Ishikawa (cell line): ENCODE results near the gene GTF3C6.

Source experiments
- EP300 ChIP-seq: IDR thresholded peaks from 2 replicates; pipeline ENCODE4 v1.6.1; 2012; ENCODE audit warnings: borderline replicate concordance
- TAF1 ChIP-seq: IDR thresholded peaks from 2 replicates; pipeline ENCODE4 v1.6.1; 2012; ENCODE audit warnings: low read depth, mild to moderate bottlenecking

DNA sequence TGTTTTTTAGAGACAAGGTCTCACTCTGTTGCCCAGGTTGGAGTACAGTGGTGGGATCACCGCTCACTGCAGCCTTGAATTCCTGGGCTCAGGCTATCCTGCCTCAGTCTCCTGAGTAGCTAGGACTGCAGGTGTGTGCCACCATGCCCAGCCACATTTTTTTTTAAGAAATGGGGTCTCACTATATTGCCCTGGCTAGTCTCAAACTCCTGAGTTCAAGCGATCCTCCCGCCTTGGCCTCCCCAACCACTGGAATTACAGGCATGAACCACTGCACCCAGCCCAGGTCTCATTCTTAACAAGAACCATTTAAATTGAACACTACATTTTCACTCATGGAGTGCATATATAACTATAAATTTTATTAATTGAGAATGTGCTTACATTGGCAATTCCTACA is 43.8 kb downstream of the GTF3C6 start:
- TF ChIP-seq EP300 (no peak), TAF1 (no peak)
